Ovary (tissue), 9 donors: Measurements from ENCODE around the gene KLRF2. TPM values are rescaled to one million over a fixed set of nuclear protein-coding genes. Genes with fewer than 3 reads are reported as not detected.
"Not testable (repeated sequence)": the region's sequence is repeated elsewhere in the genome, so short reads cannot be mapped to it uniquely, and the experiment has no call there.

ENCODE experiments used
- DNase-seq, 5 donors: peaks; one replicate each; pipeline ENCODE4 v3.0.0-alpha.2; 2019 to 2020
- H3K27ac ChIP-seq, 2 donors: fragments of 200-600 bp; one replicate each; pipeline versions ENCODE4 v1.5.1 to v1.8.0; 2019 to 2022
- H3K27me3 ChIP-seq: fragments of 200-600 bp; one replicate; pipeline ENCODE4 v1.8.0; 2022
- H3K36me3 ChIP-seq: fragments of 200-600 bp; sonication (generic); one replicate; pipeline ENCODE4 v1.5.1; 2019
- H3K4me1 ChIP-seq: one replicate; pipeline ENCODE4 v1.8.1; 2013; ENCODE audit warnings: mild to moderate bottlenecking, moderate library complexity; ENCODE audit not compliant: insufficient read depth
- H3K4me3 ChIP-seq: fragments of 200-600 bp; sonication (generic); one replicate; pipeline ENCODE4 v1.5.1; 2017
- H3K9me3 ChIP-seq, 2 donors: fragments of 200-600 bp in 1 of 2; sonication (generic) in 1 of 2; one replicate each; pipeline versions ENCODE4 v1.5.1 to v1.8.1; 2013 to 2019; ENCODE audit warnings: mild to moderate bottlenecking in 1 of 2, moderate library complexity in 1 of 2
- CTCF ChIP-seq, 3 donors: fragments of 450-650 bp in 2 of 3; fragments of 200-600 bp in 1 of 3; IDR thresholded peaks; one replicate each; pipeline versions ENCODE4 v1.5.1 to v1.8.0; 2016 to 2022; ENCODE audit warnings: antibody characterized with exemption in 3 of 3, mild to moderate bottlenecking in 1 of 3
- EP300 ChIP-seq: sonication (generic); formaldehyde crosslinking; IDR thresholded peaks from one replicate; pipeline ENCODE4 v1.6.1; 2017; ENCODE audit warnings: antibody characterized with exemption
- POLR2A ChIP-seq: fragments of 450-650 bp; IDR thresholded peaks from one replicate; pipeline ENCODE4 v1.6.1; 2017; ENCODE audit warnings: antibody characterized with exemption, mild to moderate bottlenecking, moderate library complexity
- WGBS, 3 donors: extraction: QIAGEN DNeasy Blood & Tissue Kit in 1 of 3; methylation state at CpG; one replicate each; pipeline versions ENCODE4 v1.1.5 to v1.1.7; 2013 to 2017; 5-methylcytosine and 5-hydroxymethylcytosine counted together
- intact Hi-C, 4 donors: fragments of 100-400 bp; cut with DNase I; formaldehyde crosslinking; loops; one replicate each; pipeline versions ENCODE4 v1.11.0 to v1.15.1; 2022 to 2023
- polyA plus RNA-seq, 2 donors: library from polyadenylated mRNA; stranded (reverse); fragments of 200-250 nt in 1 of 2; fragments of 350-450 nt in 1 of 2; fragmentation: Illumina TruSeq in 1 of 2; extraction: RNeasy Lipid Tissue Mini Kit (QIAGEN cat#74804) in 1 of 2; gene quantifications; one replicate each; pipeline ENCODE4 v1.2.3, GENCODE V29; 2013 to 2014
- total RNA-seq, 7 donors: library from RNA; depleted of rRNA in 2 of 7; stranded (reverse); fragments of >200 nt in 2 of 7; fragmentation: NEBNext Ultra II Directional in 3 of 7; extraction: Animal tissue kit (Norgen Biotek cat#: 25700) in 3 of 7; gene quantifications; one replicate each; pipeline versions ENCODE4 v1.1.0 to v1.2.4, GENCODE V29; 2016 to 2023
- donor health status: DM: no; HTN: no; CAD: no; lungs with moderate emphysema.
- donor health status: DM: no; HTN: no; CAD: no.
- donor health status: Bipolar disorder and iron deficiency.
- donor health status: DM: yes; HTN: yes; CAD: no.
- donor health status: DM: no; HTN: no; CAD: no.
- donor health status: DM: yes; HTN: yes; CAD: no.

Gene KLRF2
- total and polyA plus RNA-seq, 9 donors: not detected

GRCh38 chr12:9872742-9873141 is 8.5 kb upstream of the KLRF2 start:
- Histone ChIP-seq H3K27me3 (no peaks in the 10 kb centered on the region), H3K4me3 (no peak overlapping the region), H3K27ac (no peak overlapping the region), H3K9me3 (no peaks in the 10 kb centered on the region), H3K36me3 (no peaks in the 10 kb centered on the region), H3K4me1 (no peaks in the 10 kb centered on the region)
- WGBS, 3 donors: 80 to 92% (median 87%) methylated on average over 11 of the region's 11 CpGs
- intact Hi-C loops: no loop called here
- TF ChIP-seq EP300 (no peak), POLR2A (no peak), CTCF (IDR thresholded peaks at IDR 0.05) (no peak)
- no peak for DNase-seq

GRCh38 chr12:9876120-9876519 is 5.2 kb upstream of the KLRF2 start:
- DNase-seq, H3K4me1 ChIP-seq, intact Hi-C loops, H3K4me3 ChIP-seq, H3K27ac ChIP-seq, H3K9me3 ChIP-seq, H3K27me3 ChIP-seq, H3K36me3 ChIP-seq: not testable (repeated sequence)
- WGBS, 3 donors: 95 to 99% (median 98%) methylated on average over 26 of the region's 26 CpGs

- Histone ChIP-seq H3K27ac (no peak overlapping the region), H3K4me3 (no peak overlapping the region), H3K36me3 (no peaks in the 10 kb centered on the region), H3K4me1 (no peaks in the 10 kb centered on the region), H3K9me3 (no peaks in the 10 kb centered on the region), H3K27me3 (no peaks in the 10 kb centered on the region)
- WGBS, 3 donors: 86 to 92% (median 89%) methylated on average over 4 of the region's 4 CpGs
- TF ChIP-seq CTCF (IDR thresholded peaks at IDR 0.05) (no peak), EP300 (no peak), POLR2A (no peak)
- DNase-seq: no peak
- intact Hi-C loops: no loop called here
These were observed 684 bp upstream of the KLRF2 start for GRCh38 chr12:9880532-9881078.

- intact Hi-C loops: no loop called here
- H3K9me3 ChIP-seq: no peaks in the 10 kb centered on the region
- TF ChIP-seq POLR2A: no peak
- no peak for TF ChIP-seq CTCF (IDR thresholded peaks at IDR 0.05)
- TF ChIP-seq EP300: no peak
- no peak overlapping the region for H3K4me3 ChIP-seq
- H3K27me3 ChIP-seq: no peaks in the 10 kb centered on the region
- DNase-seq: no peak
- 59 to 76% (median 71%) methylated on average over 5 of the region's 5 CpGs for WGBS, 3 donors
- no peak overlapping the region for H3K27ac ChIP-seq
- no peaks in the 10 kb centered on the region for H3K36me3 ChIP-seq
- H3K4me1 ChIP-seq: no peaks in the 10 kb centered on the region
These were observed 699 bp downstream of the KLRF2 start for GRCh38 chr12:9881988-9882387.

GRCh38 chr12:9883175-9883574 is 1.9 kb downstream of the KLRF2 start:
- TF ChIP-seq EP300: no peak
- no peak for TF ChIP-seq CTCF (IDR thresholded peaks at IDR 0.05)
- no peak for TF ChIP-seq POLR2A
- Histone ChIP-seq H3K27ac (no peak overlapping the region), H3K4me3 (no peak overlapping the region), H3K4me1 (no peaks in the 10 kb centered on the region), H3K9me3 (no peaks in the 10 kb centered on the region), H3K27me3 (no peaks in the 10 kb centered on the region), H3K36me3 (no peaks in the 10 kb centered on the region)
- no peak for DNase-seq
- intact Hi-C loops: no loop called here
